GM21360 (cell line): ENCODE measurements around the gene SLC25A1.

Experiments
- ATAC-seq: cut with Tn5 transposase; IDR thresholded peaks from one replicate; pipeline ENCODE4 v1.9.1; 2021; ENCODE audit warnings: mild to moderate bottlenecking, moderate library complexity; ENCODE audit not compliant: unreplicated experiment

The SLC25A1 gene

DNA sequence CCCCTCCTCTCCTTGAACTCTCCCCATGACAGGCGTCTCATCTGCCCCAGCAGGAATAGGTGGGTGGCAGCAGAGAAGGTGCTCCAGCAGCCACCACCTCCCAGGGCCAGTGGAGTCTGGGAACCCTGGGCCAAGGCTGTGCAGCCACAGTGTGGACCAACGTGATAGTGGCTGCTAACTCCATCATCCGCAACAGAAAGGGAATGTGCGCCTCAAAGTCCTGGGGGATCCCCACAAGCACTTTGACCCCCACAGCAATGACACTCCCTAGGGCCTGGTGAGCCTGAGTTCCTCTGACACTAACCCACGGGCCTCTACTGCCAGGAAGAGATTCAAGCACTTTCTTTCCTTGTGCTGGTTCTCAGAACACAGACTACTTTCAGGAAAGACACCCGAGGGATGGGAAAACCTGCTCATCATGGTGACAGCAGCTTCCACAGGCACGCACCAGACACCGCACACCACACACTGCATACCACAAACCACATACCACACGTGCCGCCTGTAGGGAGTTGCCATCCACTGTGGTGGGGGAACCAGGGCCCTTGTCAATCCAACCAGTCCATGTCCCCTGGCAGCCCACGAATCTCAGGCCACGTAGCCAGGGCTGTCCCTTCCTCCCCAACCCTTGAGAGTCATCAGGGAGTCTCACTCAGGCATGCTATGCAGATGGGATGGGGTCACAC, 3.4 kb upstream of the SLC25A1 start:
- no peak for ATAC-seq

DNA sequence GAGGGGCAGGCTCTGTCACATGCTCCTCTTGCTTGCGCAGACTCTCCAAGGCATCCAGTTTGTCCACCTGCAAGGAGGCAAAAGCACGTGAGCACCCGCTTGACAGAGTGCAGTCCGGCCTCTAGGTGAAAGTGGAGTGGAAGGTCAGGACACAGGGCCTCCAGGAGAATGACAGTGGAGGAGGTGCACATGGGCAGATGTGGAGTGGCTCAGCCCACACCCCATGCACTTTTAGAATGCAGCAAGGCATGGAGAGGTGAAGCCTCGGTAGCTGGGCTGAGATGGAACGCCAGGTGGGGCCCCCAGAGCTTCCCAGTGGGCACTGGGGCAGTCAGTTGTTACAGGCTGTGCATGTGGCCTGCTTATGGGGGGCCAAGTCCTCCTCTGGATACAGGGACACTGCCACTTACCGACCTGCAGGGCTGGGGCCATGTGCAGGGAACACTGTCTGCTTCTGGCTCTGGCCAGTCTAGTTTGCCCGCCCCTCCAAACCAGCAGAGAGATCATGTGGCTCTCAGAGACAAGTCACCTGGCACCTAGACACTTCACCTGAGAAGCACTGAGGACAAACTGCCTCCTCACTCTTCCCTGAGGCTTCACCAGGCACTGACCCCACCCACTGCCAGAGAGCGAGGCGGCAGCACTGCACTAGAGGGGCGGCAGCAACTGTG, 2.3 kb upstream of the SLC25A1 start:
- ATAC-seq = no peak

DNA sequence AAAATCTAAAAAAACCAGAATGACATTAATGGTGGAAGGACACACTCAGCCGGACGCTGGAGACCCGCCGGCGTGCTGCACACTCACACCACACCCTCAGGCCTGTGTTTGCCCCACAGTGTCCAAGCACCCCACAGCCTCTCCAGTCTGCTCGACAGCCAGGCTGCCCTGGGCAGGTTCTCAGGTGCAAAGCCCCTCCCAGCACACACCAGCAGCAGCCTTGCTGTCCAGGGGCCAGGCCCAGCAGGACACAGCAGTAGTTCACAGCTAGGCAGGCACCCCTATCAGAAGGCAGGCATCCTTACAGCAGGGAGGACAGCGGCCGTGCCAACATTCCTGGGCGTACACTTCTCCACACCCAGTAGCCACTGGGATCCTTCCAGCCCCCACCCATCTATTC, 1.7 kb upstream of the SLC25A1 start:
- ATAC-seq = no peak

GRCh38 chr22:19179497-19180048, 1.0 kb upstream of the SLC25A1 start:
- ATAC-seq = peak; percentile 33

DNA sequence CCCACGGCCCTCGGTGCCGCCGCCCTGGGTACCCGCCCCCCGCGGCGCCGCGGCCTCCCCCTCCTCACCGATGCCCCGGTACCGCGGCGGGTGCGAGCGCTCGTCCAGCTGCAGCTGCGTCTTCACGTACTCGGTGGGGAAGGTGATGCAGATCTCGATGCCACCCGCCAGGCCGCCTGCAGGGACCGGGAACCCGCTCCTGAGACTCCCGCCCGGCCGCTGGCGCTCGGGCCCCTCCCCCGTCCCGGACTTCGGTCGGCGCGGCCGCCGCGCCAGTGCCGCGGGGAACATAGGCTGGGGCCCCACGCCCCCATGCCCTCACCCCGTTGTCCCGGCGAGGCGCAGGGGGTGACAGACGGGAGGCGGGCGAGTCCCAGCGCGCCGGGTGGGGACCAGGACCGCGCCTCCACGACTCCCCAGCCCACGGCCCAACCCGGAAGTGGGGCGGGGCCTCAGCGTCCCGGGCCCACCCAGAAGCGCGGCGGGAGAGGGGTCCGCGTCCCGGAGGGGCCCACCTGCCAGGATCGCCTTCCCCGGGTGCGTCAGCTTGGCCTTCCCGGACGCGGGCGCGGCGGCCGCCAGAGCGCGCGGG, 375 bp downstream of the SLC25A1 start:
- ATAC-seq = peak; percentile 30

GRCh38 chr22:19177164-19178064, 1.1 kb downstream of the SLC25A1 start:
- no peak for ATAC-seq

DNA sequence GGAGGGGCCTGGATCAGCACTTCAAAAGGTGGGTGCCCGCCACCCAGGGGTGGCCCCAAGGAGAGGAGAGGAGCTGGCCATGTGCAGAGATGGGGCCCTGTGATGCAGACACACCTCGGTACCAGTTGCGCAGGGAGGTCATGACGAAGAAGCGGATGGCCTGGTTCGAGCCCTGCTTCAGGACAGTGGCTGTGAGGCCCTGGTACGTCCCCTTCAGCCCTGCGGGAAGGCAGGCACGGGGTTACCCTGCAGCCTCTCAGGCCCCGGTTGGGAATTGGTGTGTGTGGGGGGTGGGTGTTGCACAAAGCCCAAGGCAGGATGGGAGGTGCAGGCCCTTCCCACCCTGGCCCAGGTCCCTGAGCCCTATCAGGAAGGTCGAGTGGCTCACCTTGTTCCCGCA, 1.8 kb downstream of the SLC25A1 start:
- ATAC-seq = no peak

DNA sequence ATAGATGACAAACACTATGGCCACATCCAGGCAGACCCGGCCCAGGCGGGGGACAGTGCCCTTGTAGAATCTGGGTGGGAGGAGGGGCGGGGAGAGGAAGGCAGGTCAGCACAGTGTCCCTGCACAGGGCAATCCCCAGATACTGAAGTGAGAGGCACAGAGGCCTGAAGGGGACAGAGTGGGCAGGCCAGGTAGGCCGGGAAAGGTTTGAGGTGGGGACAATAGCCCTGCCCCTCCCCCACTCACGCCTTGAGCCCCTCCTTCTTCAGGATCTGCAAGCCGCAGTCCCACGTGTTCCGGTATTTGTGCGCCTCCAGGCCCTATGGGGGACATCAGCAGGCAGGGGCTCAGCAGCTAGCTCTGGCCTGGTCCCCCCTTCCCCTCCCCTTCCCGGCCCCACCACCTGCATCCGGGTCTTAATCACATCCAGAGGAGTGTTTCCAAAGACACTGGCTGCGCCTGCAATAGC, 2.3 kb downstream of the SLC25A1 start:
- no peak for ATAC-seq

- no peak for ATAC-seq
Observed at GRCh38 chr22:19175602-19176174, 2.8 kb downstream of the SLC25A1 start.

DNA sequence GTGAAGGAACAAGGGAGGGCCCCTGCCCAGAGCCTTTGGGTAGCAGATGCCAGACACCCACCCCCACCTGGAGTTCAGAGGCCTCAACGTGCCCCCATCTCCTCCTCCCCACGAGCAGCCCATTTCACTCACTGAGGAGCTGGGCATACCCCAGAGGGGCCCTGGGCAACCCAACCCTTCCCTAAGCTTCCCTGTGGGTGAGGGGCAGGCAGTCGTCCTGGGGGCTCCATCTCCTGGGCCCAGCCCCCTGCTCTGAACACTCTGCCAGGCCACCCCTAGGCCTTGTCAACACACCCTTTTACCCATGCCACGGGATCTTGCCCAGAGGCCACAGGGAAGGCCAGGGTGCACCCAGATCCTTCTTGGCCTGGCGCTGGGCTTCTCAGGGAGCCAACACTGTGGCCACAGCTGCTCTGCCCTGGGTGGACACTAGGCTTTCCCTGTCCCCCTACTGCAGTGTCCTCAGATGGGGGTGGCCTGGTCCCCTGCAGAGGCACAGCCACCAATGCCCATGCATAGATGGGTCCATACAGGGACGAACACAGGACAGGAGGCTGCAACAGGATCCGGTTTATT, 3.4 kb downstream of the SLC25A1 start:
- no peak for ATAC-seq

DNA sequence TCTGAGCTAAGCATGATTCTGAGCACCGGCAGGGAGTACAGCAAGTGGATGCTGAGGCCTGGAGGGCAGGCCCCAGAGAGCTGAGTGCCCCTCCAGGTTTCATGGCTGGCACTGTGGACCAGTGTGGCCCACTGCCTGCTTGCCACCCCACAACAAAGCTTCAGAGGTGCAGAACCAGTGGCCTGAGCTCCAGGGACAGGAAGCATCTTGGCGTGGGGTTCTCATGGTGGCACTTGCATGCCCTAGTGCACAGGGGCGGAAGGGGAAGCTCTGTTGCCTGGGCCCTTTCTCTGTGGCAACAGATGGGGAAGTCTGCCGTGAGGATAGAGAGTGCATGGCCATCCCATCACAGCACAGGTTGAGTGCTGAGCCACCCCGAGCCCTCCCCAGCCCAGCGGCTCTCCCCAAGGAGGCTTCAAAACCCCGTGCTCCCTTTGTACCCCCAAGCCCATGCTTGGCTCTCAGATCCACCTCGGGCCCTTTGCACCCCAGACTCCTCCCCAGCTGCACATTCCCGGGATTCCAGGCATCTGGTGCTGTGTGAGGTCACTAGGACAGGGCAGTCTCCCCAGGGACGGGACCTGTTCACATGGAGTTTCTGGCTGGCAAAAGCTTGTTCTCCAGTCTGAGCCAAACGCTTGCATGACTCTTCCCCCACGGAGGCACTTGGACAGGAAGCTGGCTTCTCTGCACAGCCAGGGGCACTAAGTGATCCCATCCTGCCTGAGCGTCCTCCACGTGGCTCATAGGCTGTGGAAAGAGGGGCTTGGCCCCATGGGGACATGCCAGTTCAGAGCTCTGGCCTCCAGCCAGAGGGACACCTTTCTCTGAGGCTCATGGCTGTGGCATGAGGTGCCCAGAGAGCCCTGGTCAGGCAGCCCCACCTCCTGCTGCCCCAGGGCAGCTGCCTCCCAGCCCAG, 4.2 kb downstream of the SLC25A1 start:
- ATAC-seq = no peak

DNA sequence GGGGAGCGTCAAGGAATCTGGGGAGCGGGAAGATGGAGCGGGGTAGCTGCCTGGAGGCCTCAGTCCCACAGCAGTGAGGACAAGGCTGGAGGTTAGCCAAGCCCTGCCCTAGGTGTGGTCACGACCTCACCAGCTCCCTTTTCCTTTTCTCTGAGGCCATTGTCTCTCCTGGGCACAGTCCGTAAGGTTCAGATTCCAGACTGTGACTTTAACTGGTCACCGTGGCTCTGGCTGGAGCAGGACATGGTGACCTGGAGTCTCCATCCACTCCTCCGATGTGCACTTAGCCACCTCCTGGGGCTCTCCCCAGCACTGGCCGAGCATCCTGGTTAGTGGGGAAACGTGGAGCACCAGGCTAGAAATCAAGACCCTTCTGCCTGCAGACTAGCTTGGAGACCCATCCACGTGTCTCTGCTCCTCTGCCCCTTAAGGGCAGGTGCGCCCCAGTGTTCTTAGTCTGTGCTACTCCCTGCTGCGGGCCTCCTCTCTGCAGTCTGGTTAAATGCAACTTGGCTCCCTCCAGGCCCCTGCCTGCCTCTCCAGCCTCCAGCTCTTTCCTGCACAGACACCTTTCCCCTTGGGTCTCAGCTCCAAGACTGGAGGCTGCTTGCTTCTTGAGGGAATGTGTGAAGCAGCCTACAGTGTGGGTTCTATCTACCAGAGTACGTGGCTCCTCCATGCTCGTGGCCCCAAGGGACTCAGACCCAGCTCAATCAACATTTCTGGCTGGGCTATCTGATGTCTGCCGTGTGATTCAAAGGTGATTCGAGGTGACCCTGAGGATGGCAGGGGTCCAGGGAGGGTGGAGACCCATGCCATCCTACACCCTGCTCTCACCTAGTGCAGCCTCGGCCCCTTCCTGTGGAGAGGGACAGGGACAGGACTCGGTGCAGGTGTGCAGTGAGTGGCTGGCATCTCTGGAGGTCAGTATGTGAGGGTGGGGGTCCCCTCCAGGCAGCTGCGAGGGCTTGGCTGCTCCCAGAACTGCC, 5.2 kb downstream of the SLC25A1 start:
- ATAC-seq = no peak

GRCh38 chr22:19172213-19173046, 6.1 kb downstream of the SLC25A1 start:
- no peak for ATAC-seq

GRCh38 chr22:19169947-19170318, 8.6 kb downstream of the SLC25A1 start:
- no peak for ATAC-seq

DNA sequence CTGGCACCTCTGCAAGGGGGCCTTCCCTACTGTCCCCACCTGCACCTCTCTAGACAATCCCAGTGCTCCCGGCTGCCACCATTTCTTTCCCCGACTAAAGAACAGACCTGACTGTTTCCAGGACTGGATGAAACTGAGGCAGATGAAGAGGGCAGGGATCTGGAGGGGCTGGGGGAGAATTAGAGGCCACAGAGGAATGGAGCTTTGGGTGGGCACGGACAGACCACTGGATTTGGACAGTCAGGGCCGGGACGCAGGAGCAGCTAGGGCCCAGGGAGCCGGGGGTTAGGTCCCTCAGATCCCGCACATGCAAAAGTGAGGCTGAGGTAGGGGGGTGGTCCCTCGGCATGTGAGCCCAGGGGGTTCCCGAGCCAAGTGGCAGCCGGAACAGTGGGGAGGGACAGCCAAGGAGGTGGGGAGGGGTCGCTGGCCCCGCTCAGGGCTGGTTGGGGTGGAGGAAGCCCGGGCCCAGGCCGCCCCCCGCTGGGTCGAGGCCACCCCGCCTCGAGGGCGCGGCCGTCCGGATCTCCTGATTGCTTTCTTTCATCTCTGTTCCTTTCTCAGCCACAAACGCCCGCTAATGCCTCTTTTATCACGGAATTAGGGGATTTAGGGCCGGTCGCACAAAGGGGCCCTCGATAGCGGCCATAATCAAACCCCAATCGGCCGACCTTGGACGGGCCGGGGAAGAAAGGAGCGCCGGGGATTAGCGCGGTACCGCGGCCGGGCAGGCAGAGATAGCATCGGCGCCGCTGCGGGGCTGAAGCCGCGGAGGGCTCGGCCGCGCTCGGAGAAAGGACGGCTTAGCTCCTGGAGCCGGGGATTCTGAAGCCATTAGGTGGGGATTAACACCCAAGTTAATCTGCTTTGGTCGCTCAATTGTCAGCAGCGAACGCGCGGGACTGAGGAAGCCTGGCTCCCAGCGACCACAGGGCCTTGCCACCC, 9.3 kb downstream of the SLC25A1 start:
- ATAC-seq = no peak
